WTC11 (cell line): ENCODE results near the gene ZCCHC10. TPM values are rescaled to one million over a fixed set of nuclear protein-coding genes. Genes with fewer than 3 reads are reported as not detected.

Experiments
- ATAC-seq: fragments of 200-7000 bp; cut with Tn5 transposase; 2 replicates; pipeline ENCODE4 v1.10.0; 2021; ENCODE audit warnings: mild to moderate bottlenecking, moderate library complexity
- CTCF ChIA-PET: fragments of 300-600 bp; sonication (Branson Sonifier 250); formaldehyde crosslinking; loops from one replicate; lab custom pipeline; 2021; ENCODE audit warnings: antibody characterized with exemption; lab: Charles Lee
- POLR2A ChIA-PET: fragments of 350-600 bp; sonication (Branson Sonifier 250); formaldehyde crosslinking; loops from one replicate; lab custom pipeline; 2021; ENCODE audit warnings: antibody characterized with exemption; lab: Charles Lee
- DNase-seq: peaks from one replicate; pipeline ENCODE4 v3.0.0; 2021; ENCODE audit warnings: low spot score
- H3K27ac Mint-ChIP-seq: 2 replicates; pipeline ENCODE4 v1.8.0; 2021; ENCODE audit warnings: mixed read lengths
- H3K27me3 Mint-ChIP-seq: 2 replicates; pipeline ENCODE4 v1.8.0; 2021; ENCODE audit warnings: low read depth, mild to moderate bottlenecking, moderate library complexity, mixed read lengths
- H3K36me3 Mint-ChIP-seq: 2 replicates; pipeline ENCODE4 v1.8.0; 2021; ENCODE audit warnings: mixed read lengths
- H3K4me1 Mint-ChIP-seq: 2 replicates; pipeline ENCODE4 v1.8.0; 2022; ENCODE audit warnings: mixed read lengths
- H3K4me3 Mint-ChIP-seq: 2 replicates; pipeline ENCODE4 v1.8.0; 2021; ENCODE audit warnings: mild to moderate bottlenecking, moderate library complexity, mixed read lengths
- H3K9me3 Mint-ChIP-seq: 2 replicates; pipeline ENCODE4 v1.8.0; 2021; ENCODE audit warnings: mixed read lengths
- ARID4B ChIP-seq: sonication (generic); formaldehyde crosslinking; IDR thresholded peaks from 2 replicates; pipeline ENCODE4 v1.8.0; 2023; ENCODE audit warnings: missing genetic modification reagents, mild to moderate bottlenecking, borderline replicate concordance
- E2F5 ChIP-seq: sonication (generic); formaldehyde crosslinking; IDR thresholded peaks from 2 replicates; pipeline ENCODE4 v1.8.1; 2022; ENCODE audit warnings: mild to moderate bottlenecking, moderate library complexity, missing genetic modification reagents
- FOXK1 ChIP-seq: sonication (generic); formaldehyde crosslinking; IDR thresholded peaks from 2 replicates; pipeline ENCODE4 v1.8.0; 2022; ENCODE audit warnings: mild to moderate bottlenecking, moderate library complexity, missing genetic modification reagents
- FOXP1 ChIP-seq: sonication (generic); formaldehyde crosslinking; IDR thresholded peaks from 2 replicates; pipeline ENCODE4 v1.8.0; 2022; ENCODE audit warnings: missing genetic modification reagents, mild to moderate bottlenecking, moderate library complexity, borderline replicate concordance
- HMGA2 ChIP-seq: fragments of 250-450 bp; sonication (Bioruptor Pico); IDR thresholded peaks from 2 replicates; pipeline ENCODE4 v1.4.0; 2021; ENCODE audit warnings: mild to moderate bottlenecking, moderate library complexity
- NFATC4 ChIP-seq: fragments of 250-450 bp; sonication (Bioruptor Pico); IDR thresholded peaks from 2 replicates; pipeline ENCODE4 v1.9.0; 2021; ENCODE audit warnings: mild to moderate bottlenecking
- NR3C1 ChIP-seq: sonication (generic); formaldehyde crosslinking; conservative IDR thresholded peaks from 2 replicates; pipeline ENCODE4 v1.8.1; 2023; ENCODE audit warnings: low read depth, mild to moderate bottlenecking, missing genetic modification reagents
- SMAD4 ChIP-seq: sonication (generic); formaldehyde crosslinking; IDR thresholded peaks from 2 replicates; pipeline ENCODE4 v1.8.0; 2022; ENCODE audit warnings: mild to moderate bottlenecking, missing genetic modification reagents
- SP1 ChIP-seq: sonication (generic); formaldehyde crosslinking; conservative IDR thresholded peaks from 2 replicates; pipeline ENCODE4 v1.8.1; 2022; ENCODE audit warnings: missing genetic modification reagents
- TCF7 ChIP-seq: sonication (generic); formaldehyde crosslinking; IDR thresholded peaks from 2 replicates; pipeline ENCODE4 v1.8.0; 2022; ENCODE audit warnings: mild to moderate bottlenecking, low read depth, missing genetic modification reagents, moderate library complexity
- TEAD4 ChIP-seq: sonication (generic); formaldehyde crosslinking; IDR thresholded peaks from 2 replicates; pipeline ENCODE4 v1.8.0; 2022; ENCODE audit warnings: mild to moderate bottlenecking, missing genetic modification reagents
- ZNF219 ChIP-seq: sonication (generic); formaldehyde crosslinking; IDR thresholded peaks from 2 replicates; pipeline ENCODE4 v1.8.0; 2023; ENCODE audit warnings: missing genetic modification reagents, mild to moderate bottlenecking, borderline replicate concordance
- ZNF532 ChIP-seq: fragments of 250-450 bp; sonication (Bioruptor Pico); IDR thresholded peaks from 2 replicates; pipeline ENCODE4 v1.9.0; 2021; ENCODE audit warnings: mild to moderate bottlenecking, borderline replicate concordance
- total RNA-seq: library from RNA; stranded (reverse); gene quantifications from 3 replicates; pipeline ENCODE4 v1.2.3, GENCODE V29; 2021
- TF ChIP-seq, protein P1 (sequence below): fragments of 250-450 bp; sonication (Bioruptor Pico); IDR thresholded peaks from 2 replicates; pipeline ENCODE4 v1.9.0; 2021; ENCODE audit warnings: mild to moderate bottlenecking
- TF ChIP-seq, protein P2 (sequence below): sonication (generic); formaldehyde crosslinking; IDR thresholded peaks from 2 replicates; pipeline ENCODE4 v1.8.1; 2022; ENCODE audit warnings: low read depth, missing genetic modification reagents, borderline replicate concordance
- TF ChIP-seq, protein P3 (sequence below): sonication (generic); formaldehyde crosslinking; conservative IDR thresholded peaks from 2 replicates; pipeline ENCODE4 v1.8.1; 2022; ENCODE audit warnings: mild to moderate bottlenecking, missing genetic modification reagents
- TF ChIP-seq, protein P4 (sequence below): sonication (generic); formaldehyde crosslinking; IDR thresholded peaks from 2 replicates; pipeline ENCODE4 v1.8.1; 2023; ENCODE audit warnings: mild to moderate bottlenecking, moderate library complexity, missing genetic modification reagents

ZCCHC10 gene
- total RNA-seq, 1 experiment from 2014 or later, result 22.9 TPM

DNA sequence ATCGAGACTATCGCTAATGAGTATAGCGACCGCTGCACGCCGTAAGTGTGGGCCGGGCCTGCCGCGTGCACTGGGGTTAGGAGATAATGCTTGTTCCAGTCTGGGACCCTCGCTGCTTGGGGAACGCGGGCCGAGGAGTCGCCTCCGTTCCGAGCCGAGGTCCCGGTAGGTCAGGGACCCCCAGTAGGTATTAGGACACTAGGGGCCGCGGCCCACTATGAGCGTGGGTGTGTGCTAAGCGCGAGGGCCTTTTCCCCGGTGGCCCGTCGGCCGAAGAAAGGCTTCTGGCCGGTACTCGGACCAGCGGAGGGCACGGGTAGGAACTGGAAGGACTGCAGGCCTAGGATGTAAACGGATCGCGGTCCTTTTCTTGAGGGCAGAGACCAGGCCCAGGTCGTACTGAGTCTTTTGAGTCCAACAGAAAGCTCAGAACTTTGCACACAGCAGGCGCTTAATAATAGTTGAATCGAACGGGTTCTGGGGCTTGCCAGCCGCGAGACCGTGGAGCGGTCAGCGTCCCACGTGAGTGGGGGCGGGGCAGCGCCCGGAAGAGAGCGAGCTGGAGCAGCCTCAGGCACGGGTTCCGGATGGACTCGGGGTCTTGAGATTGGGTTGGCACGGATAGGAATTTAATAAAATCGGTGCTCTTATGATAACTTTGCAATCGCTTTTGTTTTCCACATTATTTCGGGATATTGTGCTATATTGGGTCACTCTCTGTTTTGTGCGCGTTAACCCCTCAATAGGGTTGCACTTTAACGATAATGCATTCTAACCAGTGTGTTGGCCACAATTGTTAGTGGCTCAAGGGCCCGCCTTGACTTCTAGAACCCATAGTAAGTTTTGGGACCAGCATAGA lies 26.2 kb upstream of the ZCCHC10 start (continued):
- TF ChIP-seq ARID4B, result 0 out of 2 replicates have a peak, but pooled peaks have one; percentile 16

DNA sequence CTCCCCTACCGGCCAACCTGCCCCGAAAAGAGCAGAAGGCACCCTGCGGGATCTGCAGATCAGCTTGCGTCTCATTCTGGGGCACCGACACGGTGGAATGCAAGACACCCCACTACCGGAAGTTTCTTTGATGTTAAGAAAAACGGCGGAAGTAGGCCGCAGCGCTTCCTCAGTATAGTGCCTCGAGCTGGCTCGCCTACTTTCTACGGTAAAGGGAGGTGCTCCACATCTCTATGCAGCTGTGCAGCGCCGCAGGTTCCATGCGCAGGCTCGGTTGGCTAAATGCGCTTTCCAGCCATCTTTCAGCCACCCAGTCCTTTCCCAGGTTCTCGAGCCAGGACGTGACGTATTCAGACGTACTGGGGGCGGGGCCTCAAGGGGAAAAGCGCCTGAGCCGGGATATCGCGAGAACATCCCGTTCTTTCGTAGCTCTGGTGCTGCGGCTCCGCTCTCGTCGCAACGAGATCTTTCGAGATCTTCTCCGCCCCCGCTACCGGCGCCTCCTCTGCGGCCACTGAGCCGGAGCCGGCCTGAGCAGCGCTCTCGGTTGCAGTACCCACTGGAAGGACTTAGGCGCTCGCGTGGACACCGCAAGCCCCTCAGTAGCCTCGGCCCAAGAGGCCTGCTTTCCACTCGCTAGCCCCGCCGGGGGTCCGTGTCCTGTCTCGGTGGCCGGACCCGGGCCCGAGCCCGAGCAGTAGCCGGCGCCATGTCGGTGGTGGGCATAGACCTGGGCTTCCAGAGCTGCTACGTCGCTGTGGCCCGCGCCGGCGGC lies 25.4 kb upstream of the ZCCHC10 start, which contains the start of gene HSPA4:
Gene HSPA4, plus strand, starts transcription at position 472 of the 775 bp plus-strand sequence. Its CDS starts 238 bp downstream, at position 710.
- peak; percentile 98 for DNase-seq
- H3K27me3 Mint-ChIP-seq, result no peaks in the 10 kb centered on the region
- peak within 1 kb of the TSS; percentile 89 for H3K4me3 Mint-ChIP-seq
- no peak for TF ChIP-seq ZNF219 (CRISPR knock-in tag)
- TF ChIP-seq, protein P1, sequence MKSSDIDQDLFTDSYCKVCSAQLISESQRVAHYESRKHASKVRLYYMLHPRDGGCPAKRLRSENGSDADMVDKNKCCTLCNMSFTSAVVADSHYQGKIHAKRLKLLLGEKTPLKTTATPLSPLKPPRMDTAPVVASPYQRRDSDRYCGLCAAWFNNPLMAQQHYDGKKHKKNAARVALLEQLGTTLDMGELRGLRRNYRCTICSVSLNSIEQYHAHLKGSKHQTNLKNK (CRISPR knock-in tag), result no peak
- 0 out of 2 replicates have a peak, but pooled peaks have one; percentile 9 for TF ChIP-seq TCF7
- no peak for TF ChIP-seq FOXK1 (CRISPR knock-in tag)
- TF ChIP-seq, protein P2, sequence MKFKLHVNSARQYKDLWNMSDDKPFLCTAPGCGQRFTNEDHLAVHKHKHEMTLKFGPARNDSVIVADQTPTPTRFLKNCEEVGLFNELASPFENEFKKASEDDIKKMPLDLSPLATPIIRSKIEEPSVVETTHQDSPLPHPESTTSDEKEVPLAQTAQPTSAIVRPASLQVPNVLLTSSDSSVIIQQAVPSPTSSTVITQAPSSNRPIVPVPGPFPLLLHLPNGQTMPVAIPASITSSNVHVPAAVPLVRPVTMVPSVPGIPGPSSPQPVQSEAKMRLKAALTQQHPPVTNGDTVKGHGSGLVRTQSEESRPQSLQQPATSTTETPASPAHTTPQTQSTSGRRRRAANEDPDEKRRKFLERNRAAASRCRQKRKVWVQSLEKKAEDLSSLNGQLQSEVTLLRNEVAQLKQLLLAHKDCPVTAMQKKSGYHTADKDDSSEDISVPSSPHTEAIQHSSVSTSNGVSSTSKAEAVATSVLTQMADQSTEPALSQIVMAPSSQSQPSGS (CRISPR knock-in tag), result no peak
- TF ChIP-seq NR3C1 (CRISPR knock-in tag), result no peak
- TF ChIP-seq HMGA2 (CRISPR knock-in tag), result no peak
- TF ChIP-seq FOXP1 (CRISPR knock-in tag), result no peak
- TF ChIP-seq TEAD4 (CRISPR knock-in tag), result peak; percentile 10; the same call in 1 of the 2 replicates
- no peak for TF ChIP-seq NFATC4
- TF ChIP-seq, protein P3, sequence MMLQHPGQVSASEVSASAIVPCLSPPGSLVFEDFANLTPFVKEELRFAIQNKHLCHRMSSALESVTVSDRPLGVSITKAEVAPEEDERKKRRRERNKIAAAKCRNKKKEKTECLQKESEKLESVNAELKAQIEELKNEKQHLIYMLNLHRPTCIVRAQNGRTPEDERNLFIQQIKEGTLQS (CRISPR knock-in tag), result no peak
- TF ChIP-seq ZNF532 (CRISPR knock-in tag), result no peak
- TF ChIP-seq SP1 (CRISPR knock-in tag), result peak; percentile 77
- no peak for TF ChIP-seq SMAD4 (CRISPR knock-in tag)
- no peak for TF ChIP-seq E2F5 (CRISPR knock-in tag)
- TF ChIP-seq, protein P4, sequence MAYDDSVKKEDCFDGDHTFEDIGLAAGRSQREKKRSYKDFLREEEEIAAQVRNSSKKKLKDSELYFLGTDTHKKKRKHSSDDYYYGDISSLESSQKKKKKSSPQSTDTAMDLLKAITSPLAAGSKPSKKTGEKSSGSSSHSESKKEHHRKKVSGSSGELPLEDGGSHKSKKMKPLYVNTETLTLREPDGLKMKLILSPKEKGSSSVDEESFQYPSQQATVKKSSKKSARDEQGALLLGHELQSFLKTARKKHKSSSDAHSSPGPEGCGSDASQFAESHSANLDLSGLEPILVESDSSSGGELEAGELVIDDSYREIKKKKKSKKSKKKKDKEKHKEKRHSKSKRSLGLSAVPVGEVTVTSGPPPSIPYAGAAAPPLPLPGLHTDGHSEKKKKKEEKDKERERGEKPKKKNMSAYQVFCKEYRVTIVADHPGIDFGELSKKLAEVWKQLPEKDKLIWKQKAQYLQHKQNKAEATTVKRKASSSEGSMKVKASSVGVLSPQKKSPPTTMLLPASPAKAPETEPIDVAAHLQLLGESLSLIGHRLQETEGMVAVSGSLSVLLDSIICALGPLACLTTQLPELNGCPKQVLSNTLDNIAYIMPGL (CRISPR knock-in tag), result peak; percentile 43; the same call in 1 of the 2 replicates

More for the DNA sequence above, 25.4 kb upstream of the ZCCHC10 start, which contains the start of gene HSPA4:
- Mint-ChIP-seq H3K27ac (peak within 1 kb of the TSS; percentile 100), H3K9me3 (peaks cover 8% of the 10 kb centered on the region), H3K36me3 (peaks cover 12% of the 10 kb centered on the region), H3K4me1 (peaks cover 51% of the 10 kb centered on the region)
- ATAC-seq, result peak; percentile 82
- POLR2A ChIA-PET, result interaction anchor here (0.6 to 2.2 kb wide), 13 partner anchors 8 to 229 kb away, joined by 3 to 22 read pairs (median 5); partner anchors contain the start of gene AFF4
- CTCF ChIA-PET, result interaction anchor here (1.0 to 1.5 kb wide), 4 partner anchors 18 to 945 kb away, joined by 3 to 4 read pairs (median 4); no protein-coding TSS in a partner anchor
